ENCODE data around the gene CLDN11.

GRCh38 chr3:170480111-170480510 lies 61.4 kb downstream of the CLDN11 start:
- no peak for TF ChIP-seq CTCF (IDR thresholded peaks at IDR 0.05; ENCODE audit: insufficient read depth, low read depth, low read length)
- TF ChIP-seq EZH2 (IDR thresholded peaks at IDR 0.05; ENCODE audit: insufficient read depth, low read length), result no peak
